ENCODE results near the gene ZRANB2. TPM values are rescaled to one million over a fixed set of nuclear protein-coding genes. Genes with fewer than 3 reads are reported as not detected.

Gene ZRANB2
- total and polyA plus RNA-seq, 2 of the 4 experiments (the other 2 are of a cell fraction), result 23.7 to 67.2 TPM

GRCh38 chr1:71026093-71026492, 54.7 kb downstream of the ZRANB2 start:
- H3K36me3 ChIP-seq (ENCODE audit: control insufficient read depth, insufficient read depth, low read length), result no peaks in the 10 kb centered on the region
- H3K9ac ChIP-seq (ENCODE audit: low read depth, low read length), result no peak overlapping the region
- no peak overlapping the region for H3K23ac ChIP-seq (ENCODE audit: low read depth, low read length)
- no peak overlapping the region for H3K27ac ChIP-seq (ENCODE audit: insufficient read depth, low read length)
- H2AFZ ChIP-seq (replicated peaks; ENCODE audit: low read length, poor library complexity), result no peak overlapping the region
- in situ Hi-C loops (cut with MboI; ENCODE audit: low sequenced_read_pairs), result no loop called here
- no peak overlapping the region for H2BK20ac ChIP-seq (ENCODE audit: low read depth, low read length)
- no peaks in the 10 kb centered on the region for H3K79me1 ChIP-seq (ENCODE audit: low read depth in 1 of 2, low read length in 2 of 2)
- H3K4me1 ChIP-seq (ENCODE audit: control insufficient read depth, insufficient read depth, low read length), result no peaks in the 10 kb centered on the region
- H3K27me3 ChIP-seq (ENCODE audit: control insufficient read depth, insufficient read depth, low read length), result no peaks in the 10 kb centered on the region
- no peak overlapping the region for H2AK9ac ChIP-seq (replicated peaks; ENCODE audit: low read depth, low read length, poor library complexity)
- no peak overlapping the region for H3K4me3 ChIP-seq (ENCODE audit: insufficient read depth, low read depth, low read length)
- BruUV-seq (replicated peaks), result no TSS peak
- H2BK15ac ChIP-seq (ENCODE audit: low read depth, low read length), result no peak overlapping the region
- intact Hi-C loops (cut with micrococcal nuclease), result no loop called here
- H4K8ac ChIP-seq (ENCODE audit: low read depth in 2 of 2, low read length in 2 of 2), result no peak overlapping the region
- no peak overlapping the region for H3K14ac ChIP-seq (replicated peaks; ENCODE audit: low read depth, low read length)
- no peak overlapping the region for H3K4ac ChIP-seq (ENCODE audit: low read depth, low read length)
- POLR2A ChIA-PET (ENCODE audit: unreplicated experiment), result interaction anchor here (0.6 kb wide), 1 partner anchor 570 kb away, joined by 6 read pairs; no protein-coding TSS in a partner anchor
- ATAC-seq (ENCODE audit: low read depth) (no peak), DNase-seq (no peak)
- dilution Hi-C loops (cut with HindIII; ENCODE audit: low sequenced_read_pairs, unreplicated experiment), result no loop called here
- H3K4me2 ChIP-seq (ENCODE audit: low read depth, low read length), result no peak overlapping the region
- CTCF ChIA-PET, result no interaction called here
- no peak overlapping the region for H2BK5ac ChIP-seq (ENCODE audit: low read depth, low read length, poor library complexity, severe bottlenecking)
- H3K9me1 ChIP-seq (ENCODE audit: insufficient read depth, low read length), result no peaks in the 10 kb centered on the region
- H2AK5ac ChIP-seq (ENCODE audit: low read depth, low read length), result no peak overlapping the region
- H3K18ac ChIP-seq (ENCODE audit: low read depth, low read length), result no peak overlapping the region
- no CpG with 5 or more reads among the region's 4 CpGs for WGBS, 2 experiments (ENCODE audit: extremely low coverage in 2 of 2, insufficient read length in 1 of 2)
- no peak overlapping the region for H3K56ac ChIP-seq (ENCODE audit: extremely low read depth, insufficient read depth, low read length)
- H4K5ac ChIP-seq (ENCODE audit: low read depth, low read length), result no peak overlapping the region
- no peaks in the 10 kb centered on the region for H4K20me1 ChIP-seq (ENCODE audit: insufficient read depth, low read length)
- no peak overlapping the region for H2BK120ac ChIP-seq (ENCODE audit: low read depth, low read length)
- no peak overlapping the region for H4K91ac ChIP-seq (ENCODE audit: insufficient read depth, low read depth, low read length)
- TF ChIP-seq RCOR1 (IDR thresholded peaks at IDR 0.05; ENCODE audit: insufficient replicate concordance, low read length), result no peak
- TF ChIP-seq RAD21 (IDR thresholded peaks at IDR 0.05; ENCODE audit: low read length), result no peak
- TF ChIP-seq MAZ (IDR thresholded peaks at IDR 0.05; ENCODE audit: borderline replicate concordance, low read depth, low read length), result no peak
- no peak for TF ChIP-seq MAFK (IDR thresholded peaks at IDR 0.05; ENCODE audit: low read depth, low read length)
- no peak for TF ChIP-seq RFX5 (IDR thresholded peaks at IDR 0.05; ENCODE audit: low read depth, low read length)
- no peak for TF ChIP-seq CEBPB (IDR thresholded peaks at IDR 0.05; ENCODE audit: low read depth, low read length)
- TF ChIP-seq, protein P1, sequence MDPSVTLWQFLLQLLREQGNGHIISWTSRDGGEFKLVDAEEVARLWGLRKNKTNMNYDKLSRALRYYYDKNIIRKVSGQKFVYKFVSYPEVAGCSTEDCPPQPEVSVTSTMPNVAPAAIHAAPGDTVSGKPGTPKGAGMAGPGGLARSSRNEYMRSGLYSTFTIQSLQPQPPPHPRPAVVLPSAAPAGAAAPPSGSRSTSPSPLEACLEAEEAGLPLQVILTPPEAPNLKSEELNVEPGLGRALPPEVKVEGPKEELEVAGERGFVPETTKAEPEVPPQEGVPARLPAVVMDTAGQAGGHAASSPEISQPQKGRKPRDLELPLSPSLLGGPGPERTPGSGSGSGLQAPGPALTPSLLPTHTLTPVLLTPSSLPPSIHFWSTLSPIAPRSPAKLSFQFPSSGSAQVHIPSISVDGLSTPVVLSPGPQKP (IDR thresholded peaks at IDR 0.05; ENCODE audit: borderline replicate concordance, low read depth, low read length), result no peak
- no peak for TF ChIP-seq CTCF (conservative IDR thresholded peaks at IDR 0.05; ENCODE audit: low read depth, low read length)
- TF ChIP-seq CHD1 (IDR thresholded peaks at IDR 0.05; ENCODE audit: low read depth, low read length), result no peak
- TF ChIP-seq MXI1 (IDR thresholded peaks at IDR 0.05; ENCODE audit: borderline replicate concordance, low read depth, low read length), result no peak
- no peak for TF ChIP-seq POLR2A (IDR thresholded peaks at IDR 0.05; ENCODE audit: low read depth, low read length)
- TF ChIP-seq NFE2L2 (IDR thresholded peaks at IDR 0.05; ENCODE audit: low read depth, low read length), result no peak
- no peak for TF ChIP-seq BHLHE40 (IDR thresholded peaks at IDR 0.05; ENCODE audit: low read depth, low read length)
- no peak for TF ChIP-seq FOS (IDR thresholded peaks at IDR 0.05; ENCODE audit: low read depth, low read length)
- no peak for TF ChIP-seq SMC3 (IDR thresholded peaks at IDR 0.05; ENCODE audit: low read depth, low read length)
- no peak for TF ChIP-seq USF2 (IDR thresholded peaks at IDR 0.05; ENCODE audit: low read depth, low read length)
- no peaks in the 10 kb centered on the region for H3K9me3 ChIP-seq (ENCODE audit: control insufficient read depth, insufficient read depth, low read length)
